Activated effector memory CD4-positive, alpha-beta T cell treated with anti-CD3 and anti-CD28 coated beads, Interleukin-2, amount 50 U/mL, for 16 hours (primary cell): ENCODE results near the gene SECTM1.
A peak's percentile ranks its signal among the peaks of the same experiment; 100 is the strongest.

ENCODE experiments used
- DNase-seq: peaks from one replicate; pipeline ENCODE4 v3.0.0-alpha.2; 2020

The SECTM1 gene

GRCh38 chr17:82346342-82347300, 13.1 kb upstream of the SECTM1 start:
- DNase-seq: no peak

GRCh38 chr17:82345151-82345976, 11.8 kb upstream of the SECTM1 start:
- DNase-seq: no peak

GRCh38 chr17:82344175-82344907, 10.8 kb upstream of the SECTM1 start:
- no peak for DNase-seq

- no peak for DNase-seq
Observed at GRCh38 chr17:82343560-82343959, 10.0 kb upstream of the SECTM1 start.

- no peak for DNase-seq
Observed at GRCh38 chr17:82342361-82343079, 9.0 kb upstream of the SECTM1 start.

- no peak for DNase-seq
Observed at GRCh38 chr17:82339634-82340580, 6.3 kb upstream of the SECTM1 start.

- no peak for DNase-seq
Observed at GRCh38 chr17:82338858-82339633, 5.5 kb upstream of the SECTM1 start.

- no peak for DNase-seq
Observed at GRCh38 chr17:82334622-82335394, 1.2 kb upstream of the SECTM1 start.

- no peak for DNase-seq
Observed at GRCh38 chr17:82334204-82334621, 647 bp upstream of the SECTM1 start.

GRCh38 chr17:82332669-82333278, 792 bp downstream of the SECTM1 start:
- DNase-seq: peak; percentile 73

GRCh38 chr17:82331345-82331939, 2.1 kb downstream of the SECTM1 start:
- DNase-seq: no peak

GRCh38 chr17:82330322-82331239, 3.0 kb downstream of the SECTM1 start:
- no peak for DNase-seq

- DNase-seq: no peak
Observed at GRCh38 chr17:82329683-82330321, 3.8 kb downstream of the SECTM1 start.

GRCh38 chr17:82328994-82329507, 4.5 kb downstream of the SECTM1 start:
- DNase-seq: no peak

GRCh38 chr17:82328141-82328993, 5.2 kb downstream of the SECTM1 start:
- DNase-seq: no peak

GRCh38 chr17:82327757-82328140, 5.8 kb downstream of the SECTM1 start:
- no peak for DNase-seq
